B cell (primary cell): ENCODE measurements around the gene CGB3. TPM values are rescaled to one million over a fixed set of nuclear protein-coding genes. Genes with fewer than 3 reads are reported as not detected.

Experiments
- ATAC-seq: fragments of 200-7000 bp; cut with Tn5 transposase; one replicate; pipeline ENCODE4 v1.10.0; 2021; ENCODE audit warnings: low read depth, mild to moderate bottlenecking, moderate number of reproducible peaks, moderate library complexity
- CTCF ChIA-PET: fragments of 350-600 bp; sonication (Branson Sonifier 250); formaldehyde crosslinking; loops from one replicate; lab custom pipeline; 2021; ENCODE audit warnings: antibody characterized with exemption, inconsistent platforms; lab: Charles Lee
- POLR2A ChIA-PET: fragments of 350-600 bp; sonication (Branson Sonifier 250); formaldehyde crosslinking; loops from one replicate; lab custom pipeline; 2021; ENCODE audit warnings: antibody characterized with exemption; lab: Charles Lee
- DNase-seq: peaks from one replicate; pipeline ENCODE4 v3.0.0; 2013
- H2AFZ ChIP-seq: 2 replicates; pipeline ENCODE4 v1.6.1; 2012; ENCODE audit warnings: mild to moderate bottlenecking, low read depth, low read length; ENCODE audit not compliant: insufficient read depth, poor library complexity, severe bottlenecking
- H3K27ac ChIP-seq, 2 donors: 1 replicate in 1 of 2; 2 replicates in 1 of 2; pipeline ENCODE4 v1.5.1; 2012 to 2013; ENCODE audit warnings: low read length in 2 of 2, mild to moderate bottlenecking in 2 of 2, moderate library complexity in 1 of 2
- H3K27me3 ChIP-seq, 4 experiments: fragments of 200-600 bp in 1 of 4; sonication (generic) in 1 of 4; replicated peaks in 1 of 4; 1 replicate in 2 of 4; 2 replicates in 2 of 4; pipeline versions ENCODE4 v1.6.1 to v1.7.0; 2013 to 2016; ENCODE audit warnings: low read length in 3 of 4, mild to moderate bottlenecking in 2 of 4, mixed read lengths in 1 of 4, moderate library complexity in 1 of 4; ENCODE audit not compliant: insufficient read depth in 4 of 4, control insufficient read depth in 3 of 4; ENCODE audit errors: control extremely low read depth in 1 of 4
- H3K36me3 ChIP-seq, 2 experiments: replicated peaks in 1 of 2; 1 replicate in 1 of 2; 2 replicates in 1 of 2; pipeline versions ENCODE4 v1.6.1 to v1.7.1; 2013; ENCODE audit warnings: low read length in 1 of 2; ENCODE audit not compliant: insufficient read depth in 2 of 2, control insufficient read depth in 1 of 2; ENCODE audit errors: control extremely low read depth in 1 of 2, extremely low read depth in 1 of 2
- H3K4me1 ChIP-seq, 2 donors: fragments of 200-600 bp in 1 of 2; sonication (generic) in 1 of 2; 1 replicate in 1 of 2; 2 replicates in 1 of 2; pipeline versions ENCODE4 v1.5.1 to v1.6.1; 2013 to 2017; ENCODE audit warnings: low read length in 2 of 2; ENCODE audit not compliant: control insufficient read depth in 2 of 2, insufficient read depth in 2 of 2
- H3K4me2 ChIP-seq: replicated peaks from 2 replicates; pipeline ENCODE3; 2012; ENCODE audit warnings: mild to moderate bottlenecking, low read depth, low read length; ENCODE audit not compliant: poor library complexity, severe bottlenecking
- H3K4me3 ChIP-seq, 5 experiments: fragments of 200-600 bp in 1 of 5; sonication (generic) in 1 of 5; 1 replicate in 3 of 5; 2 replicates in 2 of 5; pipeline versions ENCODE4 v1.5.1 to v1.7.0; 2011 to 2016; ENCODE audit warnings: low read length in 4 of 5, mild to moderate bottlenecking in 4 of 5, low read depth in 2 of 5, control low read depth in 1 of 5, moderate library complexity in 1 of 5; ENCODE audit not compliant: insufficient read depth in 1 of 5; ENCODE audit errors: control extremely low read depth in 1 of 5, extremely low read depth in 1 of 5
- H3K79me2 ChIP-seq: fragments of 200-600 bp; sonication (generic); one replicate; pipeline ENCODE4 v1.6.0; 2016; ENCODE audit warnings: low read length; ENCODE audit not compliant: control insufficient read depth, insufficient read depth
- H3K9ac ChIP-seq: fragments of 200-600 bp; sonication (generic); 2 replicates; pipeline ENCODE4 v1.6.1; 2017; ENCODE audit warnings: mild to moderate bottlenecking, low read length, moderate library complexity
- H3K9me3 ChIP-seq, 3 donors: one replicate each; pipeline versions ENCODE4 v1.6.1 to v1.7.1; 2013; ENCODE audit warnings: low read length in 2 of 3; ENCODE audit not compliant: control insufficient read depth in 2 of 3, insufficient read depth in 1 of 3; ENCODE audit errors: control extremely low read depth in 1 of 3
- H4K20me1 ChIP-seq: 2 replicates; pipeline ENCODE4 v1.6.0; 2012; ENCODE audit warnings: mild to moderate bottlenecking, low read length; ENCODE audit not compliant: insufficient read depth, control insufficient read depth, poor library complexity, severe bottlenecking
- H3K27ac Mint-ChIP-seq: one replicate; pipeline ENCODE4 v1.8.0; 2021; ENCODE audit warnings: mixed read lengths
- H3K27me3 Mint-ChIP-seq: one replicate; pipeline ENCODE4 v1.8.0; 2021; ENCODE audit warnings: mixed read lengths
- H3K4me1 Mint-ChIP-seq: one replicate; pipeline ENCODE4 v1.8.0; 2021; ENCODE audit warnings: mixed read lengths
- H3K4me3 Mint-ChIP-seq: one replicate; pipeline ENCODE4 v1.8.0; 2021; ENCODE audit warnings: mixed read lengths
- H3K9me3 Mint-ChIP-seq: one replicate; pipeline ENCODE4 v1.8.0; 2022; ENCODE audit warnings: mixed read lengths; ENCODE audit not compliant: insufficient read depth
- EZH2 ChIP-seq: IDR thresholded peaks from 2 replicates; pipeline ENCODE4 v1.6.1; 2012; ENCODE audit warnings: borderline replicate concordance, low read depth, mild to moderate bottlenecking, moderate library complexity, low read length; ENCODE audit not compliant: insufficient read depth, poor library complexity, severe bottlenecking
- WGBS: methylation state at CpG from one replicate; pipeline ENCODE4 v1.1.5; 2013; ENCODE audit warnings: missing lambda C conversion rate; ENCODE audit not compliant: insufficient coverage; 5-methylcytosine and 5-hydroxymethylcytosine counted together
- intact Hi-C: fragments of 100-400 bp; cut with micrococcal nuclease; formaldehyde crosslinking; loops from one replicate; pipeline ENCODE4 v1.10.0; 2022
- polyA plus RNA-seq: library from polyadenylated mRNA; depleted of rRNA; stranded (reverse); fragments of >200 nt; gene quantifications from 2 replicates; pipeline ENCODE4 v1.2.3, GENCODE V29; 2012
- total RNA-seq, 2 donors: library from RNA; stranded (reverse); fragments of 120-200 nt in 1 of 2; gene quantifications; 1 replicate in 1 of 2; 2 replicates in 1 of 2; pipeline versions ENCODE4 v1.2.3 to v1.2.4, GENCODE V29; 2013 to 2022
- TF ChIP-seq, protein P1 (sequence below): fragments of 200-600 bp; IDR thresholded peaks from one replicate; pipeline ENCODE4 v1.8.0; 2022; ENCODE audit warnings: antibody characterized with exemption, mild to moderate bottlenecking

CGB3 gene
- total and polyA plus RNA-seq, 2 donors (not counting 1 experiment from before 2014, with no cell fraction given), result not detected

DNA sequence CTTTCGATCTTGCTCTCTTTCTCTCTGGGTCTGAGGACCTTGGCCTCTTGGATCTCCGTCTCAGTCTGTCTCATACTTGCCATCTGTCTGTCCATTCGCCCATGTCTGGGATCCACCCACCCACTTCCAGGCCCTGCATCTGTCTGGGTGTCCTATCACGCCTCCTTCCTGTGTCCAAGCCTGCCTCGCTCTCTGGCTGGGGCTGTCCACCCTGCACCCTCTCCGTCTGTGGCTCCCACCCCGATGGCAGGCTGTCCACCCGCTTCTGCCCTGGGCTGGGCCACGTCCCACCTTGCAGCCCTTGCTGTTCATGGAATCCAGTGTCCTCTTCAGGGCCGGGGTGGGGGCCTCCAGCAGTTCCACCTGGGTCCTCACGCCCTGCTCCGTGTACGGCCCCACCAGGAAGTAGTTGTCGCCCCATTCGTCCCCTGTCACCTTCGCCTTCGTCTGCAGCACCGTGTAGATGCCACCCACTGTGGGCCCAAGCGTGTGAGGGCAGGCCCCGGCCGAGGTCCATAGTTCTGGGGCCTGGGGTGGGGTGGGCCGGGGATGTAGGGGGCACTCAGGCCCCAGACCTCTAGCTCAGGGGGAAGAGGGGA, 33.0 kb downstream of the CGB3 start:
- POLR2A ChIA-PET, result no interaction called here

DNA sequence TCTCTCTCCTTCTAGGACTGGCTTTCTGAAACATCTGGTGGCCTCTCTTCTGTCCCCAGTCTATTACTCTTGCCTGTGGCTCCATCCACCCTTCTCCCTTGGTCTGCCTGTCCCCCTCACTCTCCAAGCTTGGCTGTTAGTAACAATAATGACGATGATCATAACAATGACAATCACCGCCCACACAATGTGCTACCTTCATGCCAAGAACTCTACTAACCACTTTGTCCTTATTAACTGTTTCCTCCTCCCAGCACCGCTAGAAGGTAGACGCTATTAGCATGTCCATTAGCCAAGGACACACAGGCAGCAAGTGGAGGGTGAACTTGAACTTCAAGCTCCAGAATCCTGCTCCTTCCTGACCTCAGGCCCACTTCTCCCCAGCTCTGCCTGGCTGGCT, 33.7 kb downstream of the CGB3 start:
- H3K27me3 ChIP-seq, result no peaks in the 10 kb centered on the region
- WGBS, result 94% methylated on average over 4 of the region's 4 CpGs
- Mint-ChIP-seq H3K27me3 (no peaks in the 10 kb centered on the region), H3K4me1 (peaks cover 39% of the 10 kb centered on the region), H3K27ac (no peak overlapping the region), H3K9me3 (no peaks in the 10 kb centered on the region), H3K4me3 (peak overlapping the region; percentile 39)
- peaks cover 41% of the 10 kb centered on the region for H3K79me2 ChIP-seq
- TF ChIP-seq EZH2, result no peak
- TF ChIP-seq, protein P1, sequence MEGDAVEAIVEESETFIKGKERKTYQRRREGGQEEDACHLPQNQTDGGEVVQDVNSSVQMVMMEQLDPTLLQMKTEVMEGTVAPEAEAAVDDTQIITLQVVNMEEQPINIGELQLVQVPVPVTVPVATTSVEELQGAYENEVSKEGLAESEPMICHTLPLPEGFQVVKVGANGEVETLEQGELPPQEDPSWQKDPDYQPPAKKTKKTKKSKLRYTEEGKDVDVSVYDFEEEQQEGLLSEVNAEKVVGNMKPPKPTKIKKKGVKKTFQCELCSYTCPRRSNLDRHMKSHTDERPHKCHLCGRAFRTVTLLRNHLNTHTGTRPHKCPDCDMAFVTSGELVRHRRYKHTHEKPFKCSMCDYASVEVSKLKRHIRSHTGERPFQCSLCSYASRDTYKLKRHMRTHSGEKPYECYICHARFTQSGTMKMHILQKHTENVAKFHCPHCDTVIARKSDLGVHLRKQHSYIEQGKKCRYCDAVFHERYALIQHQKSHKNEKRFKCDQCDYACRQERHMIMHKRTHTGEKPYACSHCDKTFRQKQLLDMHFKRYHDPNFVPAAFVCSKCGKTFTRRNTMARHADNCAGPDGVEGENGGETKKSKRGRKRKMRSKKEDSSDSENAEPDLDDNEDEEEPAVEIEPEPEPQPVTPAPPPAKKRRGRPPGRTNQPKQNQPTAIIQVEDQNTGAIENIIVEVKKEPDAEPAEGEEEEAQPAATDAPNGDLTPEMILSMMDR, result no peak
- DNase-seq, result no peak
- H3K4me3 ChIP-seq, result no peak overlapping the region
- no peak overlapping the region for H3K27ac ChIP-seq
- no peak overlapping the region for H3K9ac ChIP-seq
- intact Hi-C loops, result loop anchor here (10.0 kb wide), 1 partner anchor 124 kb away; the partner anchor contains the start of genes C19orf73, LIN7B and PPFIA3
- no peak for ATAC-seq
- peaks cover 6% of the 10 kb centered on the region for H4K20me1 ChIP-seq
- POLR2A ChIA-PET, result no interaction called here
- H3K9me3 ChIP-seq, result no peaks in the 10 kb centered on the region
- H3K36me3 ChIP-seq, result peaks cover 0 to 10% of the 10 kb centered on the region in 2 experiments
- no peak overlapping the region for H2AFZ ChIP-seq
- CTCF ChIA-PET, result no interaction called here
- peaks cover 15 to 27% of the 10 kb centered on the region in 2 donors for H3K4me1 ChIP-seq
- no peak overlapping the region for H3K4me2 ChIP-seq

More for the DNA sequence above, 33.0 kb downstream of the CGB3 start:
- DNase-seq, result no peak
- intact Hi-C loops, result loop anchor here (10.0 kb wide), 1 partner anchor 124 kb away; the partner anchor contains the start of genes C19orf73, LIN7B and PPFIA3
- peaks cover 15 to 27% of the 10 kb centered on the region in 2 donors for H3K4me1 ChIP-seq
- TF ChIP-seq EZH2, result no peak
- peak overlapping the region; percentile 26 for H3K4me3 Mint-ChIP-seq
- H3K4me2 ChIP-seq, result peak overlapping the region; percentile 1
- no peak overlapping the region for H2AFZ ChIP-seq
- no peak overlapping the region for H3K27ac ChIP-seq
- H3K27me3 Mint-ChIP-seq, result no peaks in the 10 kb centered on the region
- H3K9me3 Mint-ChIP-seq, result no peaks in the 10 kb centered on the region
- no peaks in the 10 kb centered on the region for H3K9me3 ChIP-seq
- no peak overlapping the region for H3K4me3 ChIP-seq
- CTCF ChIA-PET, result interaction anchor here (1.6 to 3.4 kb wide), 2 partner anchors 20 to 25 kb away, joined by 4 to 17 read pairs; no protein-coding TSS in a partner anchor
- 98% methylated on average over 18 of the region's 22 CpGs for WGBS
- no peak overlapping the region for H3K9ac ChIP-seq
- no peaks in the 10 kb centered on the region for H3K27me3 ChIP-seq
- H3K4me1 Mint-ChIP-seq, result peaks cover 39% of the 10 kb centered on the region
- peaks cover 48% of the 10 kb centered on the region for H3K79me2 ChIP-seq
- no peak for ATAC-seq
- H3K36me3 ChIP-seq, result peaks cover 0 to 7% of the 10 kb centered on the region in 2 experiments
- H3K27ac Mint-ChIP-seq, result no peak overlapping the region
- peaks cover 6% of the 10 kb centered on the region for H4K20me1 ChIP-seq
